ENCODE measurements around the gene IRX2. TPM values are rescaled to one million over a fixed set of nuclear protein-coding genes. Genes with fewer than 3 reads are reported as not detected.

Gene IRX2
- total RNA-seq, 1 experiment from 2014 or later: not detected

DNA sequence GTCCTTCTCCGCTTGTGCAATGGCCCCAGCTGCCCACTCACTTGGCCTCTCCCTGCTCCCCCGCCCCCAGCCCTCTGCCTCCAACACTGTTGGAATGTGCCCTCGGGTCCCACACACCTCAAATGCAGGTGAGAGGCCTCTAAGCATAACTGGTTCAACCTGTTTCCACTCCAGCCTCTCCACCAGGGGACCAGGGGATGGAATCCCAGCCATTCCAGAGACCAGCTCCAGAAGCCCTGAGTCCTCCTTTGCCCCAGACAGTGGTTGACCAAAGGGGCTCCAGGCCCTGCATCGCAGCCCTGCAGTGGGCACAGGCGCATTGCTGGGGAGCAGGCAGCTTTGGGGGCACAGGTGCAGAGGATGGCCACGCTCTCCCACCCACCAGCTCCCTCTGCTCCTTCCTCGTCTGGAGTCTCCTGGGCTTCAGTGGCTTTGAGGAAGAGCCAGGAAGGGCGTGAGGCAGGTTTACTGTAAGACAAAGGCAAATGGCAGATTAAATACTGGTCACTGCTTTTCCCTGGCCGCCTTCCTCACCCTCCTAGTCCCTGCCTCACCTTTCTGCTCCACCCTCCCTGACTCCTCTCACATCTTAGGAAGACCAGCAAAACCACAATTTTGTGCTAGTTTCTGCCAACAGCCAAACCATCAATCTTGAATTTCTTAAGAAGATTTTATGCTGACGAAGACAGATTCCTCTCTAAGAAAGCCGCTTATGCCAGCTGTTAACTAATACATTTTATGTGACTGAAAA, 29.1 kb upstream of the IRX2 start:
- no peaks in the 10 kb centered on the region for H3K9me2 ChIP-seq (ENCODE audit: insufficient read depth)
- TF ChIP-seq EZH2 (IDR thresholded peaks at IDR 0.05; ENCODE audit: low read depth): no peak
- TF ChIP-seq, protein P1, sequence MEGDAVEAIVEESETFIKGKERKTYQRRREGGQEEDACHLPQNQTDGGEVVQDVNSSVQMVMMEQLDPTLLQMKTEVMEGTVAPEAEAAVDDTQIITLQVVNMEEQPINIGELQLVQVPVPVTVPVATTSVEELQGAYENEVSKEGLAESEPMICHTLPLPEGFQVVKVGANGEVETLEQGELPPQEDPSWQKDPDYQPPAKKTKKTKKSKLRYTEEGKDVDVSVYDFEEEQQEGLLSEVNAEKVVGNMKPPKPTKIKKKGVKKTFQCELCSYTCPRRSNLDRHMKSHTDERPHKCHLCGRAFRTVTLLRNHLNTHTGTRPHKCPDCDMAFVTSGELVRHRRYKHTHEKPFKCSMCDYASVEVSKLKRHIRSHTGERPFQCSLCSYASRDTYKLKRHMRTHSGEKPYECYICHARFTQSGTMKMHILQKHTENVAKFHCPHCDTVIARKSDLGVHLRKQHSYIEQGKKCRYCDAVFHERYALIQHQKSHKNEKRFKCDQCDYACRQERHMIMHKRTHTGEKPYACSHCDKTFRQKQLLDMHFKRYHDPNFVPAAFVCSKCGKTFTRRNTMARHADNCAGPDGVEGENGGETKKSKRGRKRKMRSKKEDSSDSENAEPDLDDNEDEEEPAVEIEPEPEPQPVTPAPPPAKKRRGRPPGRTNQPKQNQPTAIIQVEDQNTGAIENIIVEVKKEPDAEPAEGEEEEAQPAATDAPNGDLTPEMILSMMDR (conservative IDR thresholded peaks at IDR 0.05): no peak
- intact Hi-C loops (cut with micrococcal nuclease; ENCODE audit: unreplicated experiment): no loop called here
- H3K4me3 ChIP-seq: peak overlapping the region; percentile 51
- H3K79me2 ChIP-seq (ENCODE audit: low read depth): no peaks in the 10 kb centered on the region
- ChIA-PET CTCF (interaction anchor here (0.5 to 0.7 kb wide), 2 partner anchors 17 to 596 kb away, joined by 11 to 18 read pairs; no protein-coding TSS in a partner anchor), POLR2A (ENCODE audit: unreplicated experiment) (no interaction called here)
- DNase-seq: peak; percentile 37 to 98
- peak overlapping the region; percentile 93 for H3K27ac ChIP-seq
- no TSS peak for BruUV-seq (replicated peaks)
- H3K4me2 ChIP-seq: peak overlapping the region; percentile 91
- H3F3A ChIP-seq (ENCODE audit: insufficient read depth, low read depth): peaks cover 32% of the 10 kb centered on the region
- H2AFZ ChIP-seq: peak overlapping the region; percentile 74
- no peaks in the 10 kb centered on the region for H3K36me3 ChIP-seq (ENCODE audit: low read depth)
- H3K27me3 ChIP-seq (ENCODE audit: insufficient read depth, low read depth): no peaks in the 10 kb centered on the region
- no peaks in the 10 kb centered on the region for H4K20me1 ChIP-seq (ENCODE audit: insufficient read depth)
- peaks cover 19% of the 10 kb centered on the region; the same call in 1 of the 2 replicates for H3K9me3 ChIP-seq (ENCODE audit: insufficient read depth, low read depth)
- H3K4me1 ChIP-seq (replicated peaks; ENCODE audit: insufficient read depth): peaks cover 51% of the 10 kb centered on the region

DNA sequence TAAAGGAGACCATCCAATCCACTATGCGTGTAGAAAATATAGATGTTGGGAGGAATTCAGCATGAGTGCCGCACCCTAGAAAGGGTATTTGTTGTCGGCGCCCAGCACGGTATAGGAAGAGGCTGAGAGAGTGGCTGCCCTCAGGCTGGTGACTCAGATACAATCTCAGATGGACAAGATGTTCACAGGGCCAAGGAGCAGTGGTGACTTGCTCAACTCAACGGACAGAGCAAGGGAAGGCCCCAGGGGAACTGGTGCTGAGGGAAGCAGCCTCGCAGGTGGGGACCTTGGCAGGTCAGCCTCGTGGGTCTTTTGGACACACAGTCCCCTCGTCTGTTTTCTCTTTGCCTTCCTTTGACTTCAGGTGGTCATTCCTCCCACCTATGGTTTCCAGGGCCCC, 28.0 kb upstream of the IRX2 start:
- peak in 1 of 2 experiments; percentile 86 for DNase-seq
- Histone ChIP-seq H2AFZ (peak overlapping the region; percentile 74), H4K20me1 (ENCODE audit: insufficient read depth) (no peaks in the 10 kb centered on the region), H3K9me2 (ENCODE audit: insufficient read depth) (no peaks in the 10 kb centered on the region), H3K9me3 (ENCODE audit: insufficient read depth, low read depth) (peaks cover 17% of the 10 kb centered on the region), H3K4me1 (replicated peaks; ENCODE audit: insufficient read depth) (peaks cover 51% of the 10 kb centered on the region), H3K4me2 (peak overlapping the region; percentile 91), H3K27ac (peak overlapping the region; percentile 93), H3K4me3 (no peak overlapping the region), H3K79me2 (ENCODE audit: low read depth) (no peaks in the 10 kb centered on the region), H3K36me3 (ENCODE audit: low read depth) (no peaks in the 10 kb centered on the region), H3K27me3 (ENCODE audit: insufficient read depth, low read depth) (no peaks in the 10 kb centered on the region), H3F3A (ENCODE audit: insufficient read depth, low read depth) (peaks cover 32% of the 10 kb centered on the region)
- CTCF ChIA-PET: no interaction called here
- intact Hi-C loops (cut with micrococcal nuclease; ENCODE audit: unreplicated experiment): no loop called here
- no peak for TF ChIP-seq EZH2 (IDR thresholded peaks at IDR 0.05; ENCODE audit: low read depth)
- TF ChIP-seq, protein P1 (conservative IDR thresholded peaks at IDR 0.05): no peak
- POLR2A ChIA-PET (ENCODE audit: unreplicated experiment): no interaction called here
- no TSS peak for BruUV-seq (replicated peaks)

- Histone ChIP-seq H3K4me3 (no peak overlapping the region), H3K9me2 (ENCODE audit: insufficient read depth) (no peaks in the 10 kb centered on the region), H3K79me2 (ENCODE audit: low read depth) (no peaks in the 10 kb centered on the region), H4K20me1 (ENCODE audit: insufficient read depth) (no peaks in the 10 kb centered on the region), H3K36me3 (ENCODE audit: low read depth) (no peaks in the 10 kb centered on the region), H3K4me1 (replicated peaks; ENCODE audit: insufficient read depth) (peaks cover 35% of the 10 kb centered on the region), H3F3A (ENCODE audit: insufficient read depth, low read depth) (peaks cover 28% of the 10 kb centered on the region), H3K9me3 (ENCODE audit: insufficient read depth, low read depth) (peaks cover 17% of the 10 kb centered on the region), H3K4me2 (no peak overlapping the region), H3K27ac (no peak overlapping the region), H2AFZ (0 out of 2 replicates have a peak overlapping the region, but pooled peaks have one; percentile 3), H3K27me3 (ENCODE audit: insufficient read depth, low read depth) (no peaks in the 10 kb centered on the region)
- BruUV-seq (replicated peaks): no TSS peak
- no peak for DNase-seq
- TF ChIP-seq EZH2 (IDR thresholded peaks at IDR 0.05; ENCODE audit: low read depth): no peak
- TF ChIP-seq, protein P1 (conservative IDR thresholded peaks at IDR 0.05): no peak
- POLR2A ChIA-PET (ENCODE audit: unreplicated experiment): no interaction called here
- CTCF ChIA-PET: no interaction called here
- intact Hi-C loops (cut with micrococcal nuclease; ENCODE audit: unreplicated experiment): no loop called here
These were observed 25.1 kb upstream of the IRX2 start for GRCh38 chr5:2776337-2777302.
